ENCODE data around the gene STRA8. TPM values are rescaled to one million over a fixed set of nuclear protein-coding genes. Genes with fewer than 3 reads are reported as not detected.

Gene STRA8
- total and polyA plus RNA-seq, 2 of the 13 experiments (the other 11 are each of a cell fraction or from before 2014, with no cell fraction given) = not detected

- no TSS peak for BruUV-seq (replicated peaks)
- Histone ChIP-seq H3K9me3 (ENCODE audit: low read length) (no peaks in the 10 kb centered on the region), H2AFZ (ENCODE audit: low read length) (peak within 1 kb of the TSS; percentile 70), H3K9ac (ENCODE audit: insufficient read depth, low read depth, low read length) (peak within 1 kb of the TSS; percentile 83), H3K79me2 (ENCODE audit: insufficient read depth, low read length) (peaks cover 9% of the 10 kb centered on the region), H3K4me1 (ENCODE audit: insufficient read depth, low read length) (peaks cover 66% of the 10 kb centered on the region), H3K4me3 (replicated peaks in 1 of 3; ENCODE audit: insufficient read depth in 1 of 3, low read depth in 2 of 3, low read length in 3 of 3) (peak within 1 kb of the TSS; percentile 86 to 98 (median 96)), H4K20me1 (ENCODE audit: insufficient read depth, low read length) (no peaks in the 10 kb centered on the region), H3K27me3 (ENCODE audit: control insufficient read depth in 1 of 2, insufficient read depth in 2 of 2, low read length in 2 of 2) (no peaks in the 10 kb centered on the region; a peak in 1 of 5 replicates), H3K36me3 (replicated peaks in 1 of 2; ENCODE audit: control insufficient read depth in 1 of 2, insufficient read depth in 2 of 2, low read length in 2 of 2) (no peaks in the 10 kb centered on the region), H3K27ac (ENCODE audit: extremely low read length, insufficient read depth, low read length) (peak within 1 kb of the TSS; percentile 54), H3K4me2 (ENCODE audit: low read depth, low read length) (peak within 1 kb of the TSS; percentile 96)
- 0% methylated on average over 3 of the region's 82 CpGs for WGBS (ENCODE audit: low lambda C conversion rate)
- ATAC-seq = peak; percentile 90
- no peak for FAIRE-seq
- intact Hi-C loops (cut with micrococcal nuclease; ENCODE audit: unreplicated experiment) (loop anchor here (2.0 to 5.0 kb wide), 2 partner anchors 39 to 41 kb away; no protein-coding TSS in a partner anchor), in situ Hi-C loops (cut with HindIII; ENCODE audit: extremely low pct_ligation_motif_present, low pct_unique_long_range_greater_than_20kb) (loop anchor here (5.0 kb wide), 1 partner anchor 34 kb away; no protein-coding TSS in a partner anchor)
- DNase-seq (ENCODE audit: low spot score) = peak; percentile 85
- ChIA-PET CTCF (ENCODE audit: low intra/inter-chr PET ratio, low total read pairs) (no interaction called here), POLR2A (interaction anchor here (1.0 to 2.1 kb wide), 6 partner anchors 29 to 47 kb away, joined by 3 to 12 read pairs (median 3); partner anchors contain the start of gene CYREN)
- TF ChIP-seq GABPB1 (CRISPR knock-in tag; IDR thresholded peaks at IDR 0.05) (peak; percentile 74), KMT2A (CRISPR knock-in tag; IDR thresholded peaks at IDR 0.05) (peak; percentile 67; the same call in 1 of the 2 replicates), ZEB1 (IDR thresholded peaks at IDR 0.05; ENCODE audit: insufficient replicate concordance, low read depth) (no peak), BCL3 (CRISPR knock-in tag; IDR thresholded peaks at IDR 0.05) (peak; percentile 75; the same call in 1 of the 2 replicates), NONO (IDR thresholded peaks at IDR 0.05) (no peak), NONO (CRISPR knock-in tag; conservative IDR thresholded peaks at IDR 0.05) (peak; percentile 40; the same call in 1 of the 2 replicates), MEF2D (CRISPR knock-in tag; IDR thresholded peaks at IDR 0.05) (peak; percentile 11; the same call in 1 of the 2 replicates), NR2F2 (IDR thresholded peaks at IDR 0.05; ENCODE audit: borderline replicate concordance, low read depth) (no peak; the same call in 1 of the 2 replicates), FIP1L1 (IDR thresholded peaks at IDR 0.05; ENCODE audit: borderline replicate concordance, insufficient read depth, low read depth, low read length) (no peak), EHMT2 (IDR thresholded peaks at IDR 0.05; ENCODE audit: borderline replicate concordance, low read depth, low read length) (no peak), EEA1 (CRISPR knock-in tag; IDR thresholded peaks at IDR 0.05; ENCODE audit: borderline replicate concordance) (0 out of 2 replicates have a peak, but pooled peaks have one; percentile 64), SP1 (IDR thresholded peaks at IDR 0.05) (no peak), SP1 (CRISPR knock-in tag; IDR thresholded peaks at IDR 0.05) (peak; percentile 74; the same call in 1 of the 2 replicates), POLR2AphosphoS5 (IDR thresholded peaks at IDR 0.05; ENCODE audit: low read depth, low read length) (peak; percentile 87)
- TF ChIP-seq, protein P1, sequence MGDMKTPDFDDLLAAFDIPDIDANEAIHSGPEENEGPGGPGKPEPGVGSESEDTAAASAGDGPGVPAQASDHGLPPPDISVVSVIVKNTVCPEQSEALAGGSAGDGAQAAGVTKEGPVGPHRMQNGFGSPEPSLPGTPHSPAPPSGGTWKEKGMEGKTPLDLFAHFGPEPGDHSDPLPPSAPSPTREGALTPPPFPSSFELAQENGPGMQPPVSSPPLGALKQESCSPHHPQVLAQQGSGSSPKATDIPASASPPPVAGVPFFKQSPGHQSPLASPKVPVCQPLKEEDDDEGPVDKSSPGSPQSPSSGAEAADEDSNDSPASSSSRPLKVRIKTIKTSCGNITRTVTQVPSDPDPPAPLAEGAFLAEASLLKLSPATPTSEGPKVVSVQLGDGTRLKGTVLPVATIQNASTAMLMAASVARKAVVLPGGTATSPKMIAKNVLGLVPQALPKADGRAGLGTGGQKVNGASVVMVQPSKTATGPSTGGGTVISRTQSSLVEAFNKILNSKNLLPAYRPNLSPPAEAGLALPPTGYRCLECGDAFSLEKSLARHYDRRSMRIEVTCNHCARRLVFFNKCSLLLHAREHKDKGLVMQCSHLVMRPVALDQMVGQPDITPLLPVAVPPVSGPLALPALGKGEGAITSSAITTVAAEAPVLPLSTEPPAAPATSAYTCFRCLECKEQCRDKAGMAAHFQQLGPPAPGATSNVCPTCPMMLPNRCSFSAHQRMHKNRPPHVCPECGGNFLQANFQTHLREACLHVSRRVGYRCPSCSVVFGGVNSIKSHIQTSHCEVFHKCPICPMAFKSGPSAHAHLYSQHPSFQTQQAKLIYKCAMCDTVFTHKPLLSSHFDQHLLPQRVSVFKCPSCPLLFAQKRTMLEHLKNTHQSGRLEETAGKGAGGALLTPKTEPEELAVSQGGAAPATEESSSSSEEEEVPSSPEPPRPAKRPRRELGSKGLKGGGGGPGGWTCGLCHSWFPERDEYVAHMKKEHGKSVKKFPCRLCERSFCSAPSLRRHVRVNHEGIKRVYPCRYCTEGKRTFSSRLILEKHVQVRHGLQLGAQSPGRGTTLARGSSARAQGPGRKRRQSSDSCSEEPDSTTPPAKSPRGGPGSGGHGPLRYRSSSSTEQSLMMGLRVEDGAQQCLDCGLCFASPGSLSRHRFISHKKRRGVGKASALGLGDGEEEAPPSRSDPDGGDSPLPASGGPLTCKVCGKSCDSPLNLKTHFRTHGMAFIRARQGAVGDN (CRISPR knock-in tag; IDR thresholded peaks at IDR 0.05) = peak; percentile 84
- TF ChIP-seq, protein P2, sequence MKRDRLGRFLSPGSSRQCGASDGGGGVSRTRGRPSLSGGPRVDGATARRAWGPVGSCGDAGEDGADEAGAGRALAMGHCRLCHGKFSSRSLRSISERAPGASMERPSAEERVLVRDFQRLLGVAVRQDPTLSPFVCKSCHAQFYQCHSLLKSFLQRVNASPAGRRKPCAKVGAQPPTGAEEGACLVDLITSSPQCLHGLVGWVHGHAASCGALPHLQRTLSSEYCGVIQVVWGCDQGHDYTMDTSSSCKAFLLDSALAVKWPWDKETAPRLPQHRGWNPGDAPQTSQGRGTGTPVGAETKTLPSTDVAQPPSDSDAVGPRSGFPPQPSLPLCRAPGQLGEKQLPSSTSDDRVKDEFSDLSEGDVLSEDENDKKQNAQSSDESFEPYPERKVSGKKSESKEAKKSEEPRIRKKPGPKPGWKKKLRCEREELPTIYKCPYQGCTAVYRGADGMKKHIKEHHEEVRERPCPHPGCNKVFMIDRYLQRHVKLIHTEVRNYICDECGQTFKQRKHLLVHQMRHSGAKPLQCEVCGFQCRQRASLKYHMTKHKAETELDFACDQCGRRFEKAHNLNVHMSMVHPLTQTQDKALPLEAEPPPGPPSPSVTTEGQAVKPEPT (CRISPR knock-in tag; IDR thresholded peaks at IDR 0.05; ENCODE audit: low read depth) = 0 out of 2 replicates have a peak, but pooled peaks have one; percentile 63
Observed at GRCh38 chr7:135211179-135211945, 22.3 kb upstream of the STRA8 start, which contains the start of gene WDR91. WDR91 (minus strand) TSS chr7:135211526; CDS start chr7:135211502, 24 bp downstream.
